ENCODE results near the gene MALT1.
"Not testable (repeated sequence)": the region's sequence is repeated elsewhere in the genome, so short reads cannot be mapped to it uniquely, and the experiment has no call there.

MALT1 gene

GRCh38 chr18:58738322-58738721, 67.1 kb downstream of the MALT1 start:
- DNase-seq, result no peak

GRCh38 chr18:58745914-58746313, 74.6 kb downstream of the MALT1 start:
- no peak for DNase-seq

GRCh38 chr18:58748899-58749595, 77.8 kb downstream of the MALT1 start:
- no peak for DNase-seq

- no peak for DNase-seq
These were observed 82.7 kb downstream of the MALT1 start for GRCh38 chr18:58753976-58754375.

GRCh38 chr18:58754544-58755068, 83.3 kb downstream of the MALT1 start:
- no peak for DNase-seq

- DNase-seq, result no peak
These were observed 84.2 kb downstream of the MALT1 start for GRCh38 chr18:58755304-58756010.

GRCh38 chr18:58756148-58756547, 84.9 kb downstream of the MALT1 start:
- no peak for DNase-seq

- no peak for DNase-seq
These were observed 85.5 kb downstream of the MALT1 start for GRCh38 chr18:58756596-58757240.

GRCh38 chr18:58757351-58757750, 86.1 kb downstream of the MALT1 start:
- not testable (repeated sequence) for DNase-seq

GRCh38 chr18:58758046-58758445, 86.8 kb downstream of the MALT1 start:
- DNase-seq, result no peak

- no peak for DNase-seq
These were observed 87.3 kb downstream of the MALT1 start for GRCh38 chr18:58758606-58759005.

- DNase-seq, result no peak
These were observed 90.1 kb downstream of the MALT1 start for GRCh38 chr18:58761241-58761969.

GRCh38 chr18:58761970-58762780, 90.9 kb downstream of the MALT1 start:
- no peak for DNase-seq

- DNase-seq, result no peak
These were observed 91.5 kb downstream of the MALT1 start for GRCh38 chr18:58762781-58763171.

GRCh38 chr18:58766164-58766563, 94.9 kb downstream of the MALT1 start:
- DNase-seq, result no peak

- DNase-seq, result no peak
These were observed 95.7 kb downstream of the MALT1 start for GRCh38 chr18:58766946-58767345.

GRCh38 chr18:58768293-58768974, 97.2 kb downstream of the MALT1 start:
- DNase-seq, result peak; percentile 82

- DNase-seq, result no peak
These were observed 98.1 kb downstream of the MALT1 start for GRCh38 chr18:58769321-58769720.

- DNase-seq, result no peak
These were observed 99.3 kb downstream of the MALT1 start for GRCh38 chr18:58770601-58771000.

GRCh38 chr18:58772161-58772560, 100.9 kb downstream of the MALT1 start:
- no peak for DNase-seq

GRCh38 chr18:58776084-58776483, 104.8 kb downstream of the MALT1 start:
- DNase-seq, result no peak

GRCh38 chr18:58776541-58776940, 105.3 kb downstream of the MALT1 start:
- DNase-seq, result not testable (repeated sequence)
